Pons (tissue), 1 donor: ENCODE results near the gene LUC7L.

Experiments used
- DNase-seq: peaks from one replicate; pipeline ENCODE4 v3.0.0-alpha.2; 2016; ENCODE audit warnings: low spot score

Gene LUC7L

DNA sequence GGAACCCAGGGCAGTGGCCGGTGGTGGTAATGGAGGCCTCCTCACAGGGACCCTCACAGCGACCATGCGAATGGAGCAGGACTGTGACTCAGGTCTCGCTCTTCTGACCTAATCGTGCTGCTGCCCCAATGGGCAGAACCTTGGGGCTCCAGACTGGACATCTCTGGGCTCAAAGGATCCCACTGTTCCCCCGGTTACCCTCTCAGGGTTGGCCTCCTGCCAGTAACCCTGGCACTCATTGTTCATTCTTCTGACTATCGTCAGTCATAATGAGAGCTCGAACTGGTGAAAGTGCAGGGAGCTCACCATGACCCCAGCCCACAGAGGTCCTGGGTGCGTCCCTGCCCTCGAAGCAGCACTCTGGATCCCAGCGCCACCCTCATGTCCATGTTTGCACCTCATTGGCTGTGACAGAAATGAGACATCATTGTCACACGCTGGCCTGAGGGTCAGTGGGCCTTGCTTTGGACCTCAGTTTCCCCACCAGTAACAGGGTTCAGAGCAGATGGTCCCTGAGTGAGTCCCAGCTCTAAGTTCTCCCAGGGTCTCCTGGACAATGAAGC, 86.8 kb downstream of the LUC7L start:
- DNase-seq, result peak; percentile 58

DNA sequence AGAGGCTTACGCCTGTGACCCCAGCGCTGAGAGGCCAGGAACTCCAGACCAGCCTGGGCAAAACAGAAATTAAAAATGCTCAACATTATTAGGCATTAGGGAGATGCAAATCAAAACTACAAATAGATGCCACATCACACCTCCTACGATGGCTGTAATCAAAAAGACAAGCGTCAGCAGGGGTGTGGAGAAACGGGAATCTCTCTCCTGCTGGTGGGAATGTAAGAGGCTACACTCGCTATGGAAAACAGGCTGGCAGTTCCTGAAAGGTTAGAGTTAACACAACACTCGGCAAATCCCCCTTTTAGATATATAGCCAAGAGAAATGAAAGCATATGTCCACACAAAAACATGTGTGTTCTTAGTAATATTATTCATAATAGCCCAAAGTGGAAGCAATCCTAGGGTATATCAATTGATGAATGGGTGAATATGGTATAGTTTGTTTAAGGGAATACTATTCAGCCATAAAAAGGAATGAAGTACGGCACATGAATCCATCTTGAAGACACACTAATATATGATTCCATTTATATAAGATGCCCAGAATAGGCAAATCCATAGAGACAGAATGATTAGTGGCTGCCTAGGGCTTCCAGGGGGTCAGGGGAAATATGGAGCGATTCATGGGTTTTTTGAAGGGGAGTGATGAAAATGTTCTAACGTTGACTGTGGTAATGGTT, 88.9 kb downstream of the LUC7L start:
- no peak for DNase-seq
